Spleen (tissue), 11 donors: ENCODE data around the gene AJM1. TPM values are rescaled to one million over a fixed set of nuclear protein-coding genes. Genes with fewer than 3 reads are reported as not detected.

Experiments used
- DNase-seq: peaks from one replicate; pipeline ENCODE4 v3.0.0-alpha.2; 2020
- H3K27ac ChIP-seq, 8 donors: fragments of 200-600 bp; sonication (generic) in 7 of 8; 1 replicate in 4 of 8; 2 replicates in 4 of 8; pipeline versions ENCODE4 v1.5.0 to v1.8.0; 2016 to 2021; ENCODE audit warnings: inconsistent platforms in 4 of 8, mild to moderate bottlenecking in 4 of 8, moderate library complexity in 1 of 8
- H3K27me3 ChIP-seq, 7 donors: fragments of 200-600 bp; sonication (generic) in 6 of 7; replicated peaks in 1 of 7; 1 replicate in 4 of 7; 2 replicates in 3 of 7; pipeline versions ENCODE4 v1.5.0 to v1.8.0; 2016 to 2021; ENCODE audit warnings: inconsistent platforms in 3 of 7, mild to moderate bottlenecking in 1 of 7
- H3K36me3 ChIP-seq, 6 donors: fragments of 200-600 bp; sonication (generic) in 5 of 6; 1 replicate in 4 of 6; 2 replicates in 2 of 6; pipeline versions ENCODE4 v1.5.0 to v1.8.0; 2016 to 2021; ENCODE audit warnings: inconsistent platforms in 2 of 6
- H3K4me1 ChIP-seq, 6 donors: fragments of 200-600 bp; sonication (generic) in 5 of 6; 1 replicate in 3 of 6; 2 replicates in 3 of 6; pipeline versions ENCODE4 v1.5.0 to v1.8.0; 2016 to 2021; ENCODE audit warnings: inconsistent platforms in 3 of 6
- H3K4me3 ChIP-seq, 8 donors: fragments of 200-600 bp; sonication (generic) in 7 of 8; 1 replicate in 4 of 8; 2 replicates in 4 of 8; pipeline versions ENCODE4 v1.5.0 to v1.8.0; 2016 to 2021; ENCODE audit warnings: inconsistent platforms in 4 of 8, mild to moderate bottlenecking in 4 of 8, moderate library complexity in 2 of 8
- H3K9me3 ChIP-seq, 8 donors: fragments of 200-600 bp; sonication (generic) in 7 of 8; 1 replicate in 4 of 8; 2 replicates in 4 of 8; pipeline versions ENCODE4 v1.5.0 to v1.8.0; 2016 to 2021; ENCODE audit warnings: inconsistent platforms in 4 of 8
- CTCF ChIP-seq, 11 experiments: fragments of 200-600 bp in 7 of 11; fragments of 450-650 bp in 4 of 11; sonication (generic) in 4 of 11; IDR thresholded peaks in 8 of 11; conservative IDR thresholded peaks in 3 of 11; 1 replicate in 7 of 11; 2 replicates in 4 of 11; pipeline versions ENCODE4 v1.4.0 to v1.8.0; 2016 to 2021; ENCODE audit warnings: antibody characterized with exemption in 11 of 11, inconsistent platforms in 4 of 11, mild to moderate bottlenecking in 1 of 11
- POLR2A ChIP-seq, 3 donors: fragments of 450-650 bp; IDR thresholded peaks; one replicate each; pipeline ENCODE4 v1.5.1; 2017; ENCODE audit warnings: antibody characterized with exemption in 3 of 3, mild to moderate bottlenecking in 1 of 3
- POLR2AphosphoS5 ChIP-seq, 3 donors: sonication (generic); formaldehyde crosslinking; IDR thresholded peaks; one replicate each; pipeline ENCODE4 v1.5.1; 2017; ENCODE audit warnings: antibody characterized with exemption in 3 of 3
- WGBS, 5 donors: extraction: QIAGEN DNeasy Blood & Tissue Kit in 3 of 5; methylation state at CpG; one replicate each; pipeline versions ENCODE4 v1.1.5 to v1.1.7; 2013 to 2018; 5-methylcytosine and 5-hydroxymethylcytosine counted together
- intact Hi-C: fragments of 100-400 bp; cut with DNase I; formaldehyde crosslinking; loops from one replicate; pipeline ENCODE4 v1.15.0; 2023; ENCODE audit warnings: low total_unique reads
- polyA plus RNA-seq, 3 donors: library from polyadenylated mRNA; stranded (reverse); fragments of 200-250 nt; gene quantifications; one replicate each; pipeline ENCODE4 v1.2.1, GENCODE V29; 2013
- total RNA-seq, 7 donors: library from RNA; depleted of rRNA in 3 of 7; stranded (reverse); fragments of >200 nt in 3 of 7; fragmentation: NEBNext Ultra II Directional in 4 of 7; extraction: Animal tissue kit (Norgen Biotek cat#: 25700) in 4 of 7; gene quantifications; one replicate each; pipeline versions ENCODE4 v1.1.0 to v1.2.1, GENCODE V29; 2016 to 2021
- donor health status: healthy with polysubstance abuse.
- donor health status: DM: no; HTN: no; CAD: no; lungs with moderate emphysema.
- donor health status: DM: no; HTN: no; CAD: no.
- donor health status: Bipolar disorder and iron deficiency.
- donor health status: healthy.
- donor health status: DM: no; HTN: no; CAD: no.
- donor health status: DM: yes; HTN: yes; CAD: no.

AJM1 gene
- total and polyA plus RNA-seq, 10 donors, result 0.91 to 13.1 (median 4.9) TPM

- intact Hi-C loops, result loop anchor here (10.0 kb wide), 1 partner anchor 59 kb away; the partner anchor contains the start of genes C8G and FBXW5
- TF ChIP-seq POLR2AphosphoS5 (IDR thresholded peaks at IDR 0.05) (peak; percentile 90 to 96 (median 94)), POLR2A (IDR thresholded peaks at IDR 0.05) (peak in 1 of 3 donors; percentile 70), CTCF (IDR thresholded peaks at IDR 0.05 in 8 of 11, conservative IDR thresholded peaks at IDR 0.05 in 3 of 11) (peak in 2 of 11 experiments; percentile 37 to 41)
- no peaks in the 10 kb centered on the region for H3K27me3 ChIP-seq
- H3K9me3 ChIP-seq, result no peaks in the 10 kb centered on the region
- peak within 1 kb of the TSS; percentile 80 to 99 (median 95) for H3K4me3 ChIP-seq
- peaks cover 0 to 18% (median 10%) of the 10 kb centered on the region in 6 donors for H3K36me3 ChIP-seq
- 0% methylated on average over 11 to 88 of the region's 88 CpGs for WGBS, 5 donors
- DNase-seq, result peak; percentile 97
- H3K27ac ChIP-seq, result peak within 1 kb of the TSS; percentile 82 to 97 (median 94)
- peaks cover 33 to 85% (median 61%) of the 10 kb centered on the region in 6 donors for H3K4me1 ChIP-seq
Observed at GRCh38 chr9:136885950-136886578, 43.8 kb downstream of the AJM1 start, which contains the start of gene TRAF2. Gene TRAF2 (plus strand): TSS chr9:136886516. CDS start chr9:136898741, 12,225 bp downstream.

- WGBS, 5 donors, result 1 to 8% (median 2%) methylated on average over 32 to 76 of the region's 76 CpGs
- no peaks in the 10 kb centered on the region for H3K27me3 ChIP-seq
- peaks cover 0 to 26% (median 10%) of the 10 kb centered on the region in 6 donors for H3K36me3 ChIP-seq
- no peak for DNase-seq
- intact Hi-C loops, result loop anchor here (10.0 kb wide), 1 partner anchor 58 kb away; the partner anchor contains the start of genes C8G and FBXW5
- H3K27ac ChIP-seq, result peak overlapping the region; percentile 82 to 97 (median 94)
- peak overlapping the region; percentile 79 to 99 (median 95) for H3K4me3 ChIP-seq
- TF ChIP-seq POLR2A (IDR thresholded peaks at IDR 0.05) (no peak), POLR2AphosphoS5 (IDR thresholded peaks at IDR 0.05) (peak in 2 of 3 donors; percentile 40 to 59), CTCF (IDR thresholded peaks at IDR 0.05 in 8 of 11, conservative IDR thresholded peaks at IDR 0.05 in 3 of 11) (peak in 1 of 11 experiments; percentile 9)
- H3K9me3 ChIP-seq, result no peaks in the 10 kb centered on the region
- H3K4me1 ChIP-seq, result peaks cover 25 to 84% (median 53%) of the 10 kb centered on the region in 6 donors
Observed at GRCh38 chr9:136886610-136887597, 44.6 kb downstream of the AJM1 start.

- H3K27ac ChIP-seq, result no peak overlapping the region
- TF ChIP-seq POLR2A (IDR thresholded peaks at IDR 0.05), result no peak
- TF ChIP-seq POLR2AphosphoS5 (IDR thresholded peaks at IDR 0.05), result no peak
- no peak for TF ChIP-seq CTCF (IDR thresholded peaks at IDR 0.05 in 8 of 11, conservative IDR thresholded peaks at IDR 0.05 in 3 of 11)
Observed at GRCh38 chr9:136888454-136888853, 46.2 kb downstream of the AJM1 start.

More at GRCh38 chr9:136888454-136888853, 46.2 kb downstream of the AJM1 start:
- Histone ChIP-seq H3K4me1 (peaks cover 14 to 84% (median 40%) of the 10 kb centered on the region in 6 donors), H3K27me3 (no peaks in the 10 kb centered on the region), H3K4me3 (no peak overlapping the region), H3K9me3 (no peaks in the 10 kb centered on the region), H3K36me3 (peaks cover 0 to 38% (median 13%) of the 10 kb centered on the region in 6 donors)
- intact Hi-C loops, result loop anchor here (10.0 kb wide), 1 partner anchor 56 kb away; the partner anchor contains the start of genes C8G and FBXW5
- DNase-seq, result no peak
- 82 to 89% (median 84%) methylated on average over 8 of the region's 8 CpGs for WGBS, 5 donors
